ENCODE measurements around the gene KRT74. TPM values are rescaled to one million over a fixed set of nuclear protein-coding genes. Genes with fewer than 3 reads are reported as not detected.

KRT74 gene
- total and polyA plus RNA-seq, 5 donors = 0.14 to 2.2 (median 0.82) TPM

DNA sequence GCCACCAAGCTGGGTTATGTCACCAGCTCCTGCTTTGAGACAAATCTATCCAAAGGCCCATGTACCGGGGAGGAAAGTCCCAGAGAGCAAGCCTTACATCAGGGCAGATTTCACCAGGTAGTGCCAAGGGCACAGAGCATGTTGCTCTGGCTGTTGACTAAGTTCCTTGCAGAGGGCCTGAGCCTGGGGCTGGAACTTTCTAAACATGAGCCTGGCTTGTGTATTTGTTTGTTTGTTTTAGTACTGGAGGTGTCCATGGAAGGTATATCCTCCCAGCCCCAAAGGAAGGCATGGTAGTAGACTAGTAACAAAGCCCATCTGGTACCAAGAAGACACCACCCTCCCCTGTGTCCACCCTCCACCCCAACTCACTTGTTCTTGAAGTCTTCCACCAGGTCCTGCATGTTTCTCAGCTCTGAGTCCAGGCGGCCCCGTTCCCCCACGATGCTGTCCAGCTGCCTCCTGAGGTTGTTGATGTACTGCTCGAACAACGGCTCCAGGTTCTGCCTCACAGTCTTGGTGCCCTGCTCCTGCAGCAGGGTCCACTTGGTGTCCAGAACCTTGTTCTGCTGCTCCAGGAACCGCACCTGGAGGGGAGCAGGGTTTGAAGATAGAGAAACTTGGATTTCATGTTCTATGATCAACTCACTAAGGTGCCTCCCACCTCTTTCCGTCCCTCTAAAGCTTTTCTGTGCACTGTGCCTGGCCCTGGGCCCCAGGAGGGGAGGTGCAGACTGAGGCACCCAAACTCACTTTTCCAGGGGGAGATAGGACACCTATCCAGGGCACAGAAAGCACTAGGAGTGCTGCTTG is 54.9 kb downstream of the KRT74 start:
- H3K4me3 ChIP-seq (ENCODE audit: low read length) = no peak overlapping the region
- ATAC-seq = no peak
- no peaks in the 10 kb centered on the region for H3K9me3 ChIP-seq (ENCODE audit: control insufficient read depth, low read length)
- H3K27ac ChIP-seq (ENCODE audit: low read length) = no peak overlapping the region
- H3K27me3 ChIP-seq (ENCODE audit: control insufficient read depth, insufficient read depth) = no peaks in the 10 kb centered on the region
- no peaks in the 10 kb centered on the region for H3K4me1 ChIP-seq (ENCODE audit: control insufficient read depth, insufficient read depth, low read length)
- intact Hi-C loops (cut with DNase I) = no loop called here
- no peak for DNase-seq
- WGBS = 84% methylated on average over 8 of the region's 8 CpGs

DNA sequence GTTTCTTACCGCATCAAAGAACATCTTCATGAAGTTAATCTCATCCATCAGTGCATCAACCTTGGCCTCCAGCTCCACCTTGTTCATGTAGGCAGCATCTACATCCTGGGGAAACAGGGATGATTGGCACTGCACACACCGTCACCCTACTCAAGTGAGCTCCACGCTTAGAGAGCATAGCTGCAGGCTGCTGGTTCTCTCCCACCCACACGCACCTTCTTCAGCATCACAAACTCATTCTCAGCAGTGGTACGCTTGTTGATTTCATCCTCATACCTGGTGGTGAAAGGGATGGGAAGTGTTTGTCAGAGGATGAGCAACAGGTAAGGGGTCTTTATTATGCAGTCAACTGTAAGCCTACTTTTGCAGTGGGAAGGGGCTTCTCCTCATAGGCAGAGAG is 55.8 kb downstream of the KRT74 start:
- Histone ChIP-seq H3K9me3 (ENCODE audit: control insufficient read depth, low read length) (no peaks in the 10 kb centered on the region), H3K27ac (ENCODE audit: low read length) (no peak overlapping the region), H3K27me3 (ENCODE audit: control insufficient read depth, insufficient read depth) (no peaks in the 10 kb centered on the region), H3K4me3 (ENCODE audit: low read length) (no peak overlapping the region), H3K4me1 (ENCODE audit: control insufficient read depth, insufficient read depth, low read length) (no peaks in the 10 kb centered on the region)
- DNase-seq = no peak
- intact Hi-C loops (cut with DNase I) = no loop called here
- 85% methylated on average over 5 of the region's 5 CpGs for WGBS
- no peak for ATAC-seq

DNA sequence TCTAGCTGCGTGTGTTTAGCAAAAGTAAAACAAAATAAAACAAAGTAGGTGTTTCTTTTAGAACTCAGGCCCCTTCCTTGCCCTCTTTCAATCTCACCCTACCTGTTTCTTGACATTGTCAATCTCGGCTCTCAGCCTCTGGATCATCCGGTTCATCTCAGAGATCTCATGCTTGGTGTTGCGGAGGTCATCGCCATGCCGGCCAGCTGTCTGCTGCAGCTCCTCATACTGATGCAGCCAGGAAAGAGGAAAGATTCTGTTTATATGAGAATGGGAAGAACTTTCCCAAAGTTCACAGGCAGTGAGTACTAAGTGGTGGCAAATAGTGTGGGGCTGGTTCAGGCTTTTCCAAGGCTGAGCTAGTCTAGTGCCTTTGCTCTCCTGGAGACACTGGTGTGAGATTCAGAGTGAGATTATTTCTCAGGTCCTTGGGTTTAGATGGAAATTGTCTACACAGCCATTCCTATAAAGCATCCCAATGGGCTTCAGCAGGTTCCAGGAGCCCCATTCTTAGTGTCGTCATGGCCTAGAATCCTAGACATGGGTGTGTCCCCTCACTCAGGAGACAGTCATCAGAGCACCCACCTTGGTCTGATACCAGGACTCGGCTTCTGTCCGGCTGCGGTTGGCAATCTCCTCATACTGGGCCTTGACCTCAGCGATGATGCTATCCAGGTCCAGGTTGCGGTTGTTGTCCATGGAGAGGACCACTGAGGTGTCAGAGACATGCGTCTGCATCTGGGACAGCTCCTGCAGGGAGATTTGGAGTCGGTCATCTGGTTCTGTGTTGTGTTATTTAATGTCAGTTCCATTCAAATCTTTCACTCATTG is 56.4 kb downstream of the KRT74 start:
- WGBS = 89% methylated on average over 14 of the region's 14 CpGs
- DNase-seq (no peak), ATAC-seq (no peak)
- Histone ChIP-seq H3K27ac (ENCODE audit: low read length) (no peak overlapping the region), H3K9me3 (ENCODE audit: control insufficient read depth, low read length) (no peaks in the 10 kb centered on the region), H3K4me3 (ENCODE audit: low read length) (no peak overlapping the region), H3K27me3 (ENCODE audit: control insufficient read depth, insufficient read depth) (no peaks in the 10 kb centered on the region), H3K4me1 (ENCODE audit: control insufficient read depth, insufficient read depth, low read length) (no peaks in the 10 kb centered on the region)
- intact Hi-C loops (cut with DNase I) = no loop called here

DNA sequence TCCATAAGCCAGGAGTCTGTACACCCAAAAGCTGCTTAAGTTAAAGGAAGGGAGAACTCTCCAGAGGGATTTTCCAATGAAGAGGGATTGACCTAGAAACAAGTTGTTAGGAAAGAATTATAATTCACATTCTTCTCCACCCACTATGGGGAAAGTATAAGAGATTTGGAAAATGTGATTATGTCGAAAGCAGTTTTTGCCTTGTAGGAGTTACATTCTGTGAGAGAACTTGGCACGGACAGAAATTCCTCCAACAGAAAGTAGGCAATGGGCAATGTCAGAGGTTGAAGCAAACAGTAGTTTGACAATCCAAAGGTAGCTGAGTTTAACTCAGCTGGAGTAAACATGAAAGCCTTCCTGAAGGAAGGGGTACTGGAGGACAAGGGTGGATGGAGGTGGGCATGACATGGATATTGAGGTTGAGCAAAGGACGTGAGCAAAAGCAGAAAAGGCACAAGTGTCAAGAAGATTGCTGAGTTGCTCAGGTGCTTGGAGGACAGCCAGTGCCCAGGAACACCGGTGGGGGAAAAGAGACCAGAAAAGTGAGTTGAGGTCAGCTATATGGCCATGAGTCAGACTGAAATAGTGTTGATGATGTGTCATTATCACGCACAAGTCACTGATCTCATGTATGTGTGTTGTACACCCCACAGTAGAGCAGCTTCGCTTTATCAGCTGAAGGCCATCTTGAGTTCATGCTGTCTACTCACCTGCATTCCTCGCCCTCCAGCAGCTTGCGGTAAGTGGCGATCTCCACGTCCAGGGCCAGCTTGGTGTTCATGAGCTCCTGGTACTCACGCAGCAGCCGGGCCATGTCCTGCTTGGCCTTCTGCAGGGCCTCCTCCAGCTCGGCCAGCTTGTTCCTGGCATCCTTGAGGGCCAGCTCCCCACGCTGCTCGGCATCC is 57.5 kb downstream of the KRT74 start:
- 86% methylated on average over 15 of the region's 15 CpGs for WGBS
- Histone ChIP-seq H3K27ac (ENCODE audit: low read length) (no peak overlapping the region), H3K9me3 (ENCODE audit: control insufficient read depth, low read length) (no peaks in the 10 kb centered on the region), H3K4me3 (ENCODE audit: low read length) (no peak overlapping the region), H3K4me1 (ENCODE audit: control insufficient read depth, insufficient read depth, low read length) (no peaks in the 10 kb centered on the region), H3K27me3 (ENCODE audit: control insufficient read depth, insufficient read depth) (no peaks in the 10 kb centered on the region)
- ATAC-seq (no peak), DNase-seq (no peak)
- intact Hi-C loops (cut with DNase I) = no loop called here

Other genes starting within 250 kb of the KRT74 start
- gene KRT85, start 206.4 kb downstream of the KRT74 start, total RNA-seq = not detected
- not detected for gene KRT85, start 206.4 kb downstream of the KRT74 start, polyA plus RNA-seq
- gene KRT84, start 188.2 kb downstream of the KRT74 start, total RNA-seq = not detected
- gene KRT84, start 188.2 kb downstream of the KRT74 start, polyA plus RNA-seq = not detected
- gene KRT82, start 167.5 kb downstream of the KRT74 start, total RNA-seq = not detected
- gene KRT82, start 167.5 kb downstream of the KRT74 start, polyA plus RNA-seq = not detected
- not detected for gene KRT75, start 139.5 kb downstream of the KRT74 start, total RNA-seq
- 0.07 TPM for gene KRT75, start 139.5 kb downstream of the KRT74 start, polyA plus RNA-seq
- not detected for gene KRT6B, start 121.7 kb downstream of the KRT74 start, total RNA-seq
- not detected for gene KRT6B, start 121.7 kb downstream of the KRT74 start, polyA plus RNA-seq
- gene KRT6C, start 100.0 kb downstream of the KRT74 start, total RNA-seq = not detected
- not detected for gene KRT6C, start 100.0 kb downstream of the KRT74 start, polyA plus RNA-seq
- gene KRT6A, start 80.6 kb downstream of the KRT74 start, total RNA-seq = not detected
- gene KRT6A, start 80.6 kb downstream of the KRT74 start, polyA plus RNA-seq = not detected
- gene KRT5, start 53.4 kb downstream of the KRT74 start, total RNA-seq = not detected
- gene KRT5, start 53.4 kb downstream of the KRT74 start, polyA plus RNA-seq = 0.07 TPM
- gene KRT71, start 20.7 kb downstream of the KRT74 start, total RNA-seq = not detected
- gene KRT71, start 20.7 kb downstream of the KRT74 start, polyA plus RNA-seq = not detected
- not detected for gene KRT72, start 27.6 kb upstream of the KRT74 start, total RNA-seq
- not detected for gene KRT72, start 27.6 kb upstream of the KRT74 start, polyA plus RNA-seq
- gene KRT73, start 44.7 kb upstream of the KRT74 start, total RNA-seq = not detected
- not detected for gene KRT73, start 44.7 kb upstream of the KRT74 start, polyA plus RNA-seq
- gene KRT2, start 78.4 kb upstream of the KRT74 start, total RNA-seq = not detected
- gene KRT2, start 78.4 kb upstream of the KRT74 start, polyA plus RNA-seq = not detected
- gene KRT1, start 106.6 kb upstream of the KRT74 start, total RNA-seq = not detected
- not detected for gene KRT1, start 106.6 kb upstream of the KRT74 start, polyA plus RNA-seq
- gene KRT77, start 129.7 kb upstream of the KRT74 start, total RNA-seq = not detected
- not detected for gene KRT77, start 129.7 kb upstream of the KRT74 start, polyA plus RNA-seq
- gene KRT76, start 203.5 kb upstream of the KRT74 start, total RNA-seq = not detected
- not detected for gene KRT76, start 203.5 kb upstream of the KRT74 start, polyA plus RNA-seq
- gene KRT3, start 222.3 kb upstream of the KRT74 start, total RNA-seq = not detected
- gene KRT3, start 222.3 kb upstream of the KRT74 start, polyA plus RNA-seq = not detected
- not detected for gene KRT4, start 240.3 kb upstream of the KRT74 start, total RNA-seq
- 0.20 TPM for gene KRT4, start 240.3 kb upstream of the KRT74 start, polyA plus RNA-seq